Stomach (tissue), 9 donors: ENCODE measurements around the gene HLA-A. TPM values are rescaled to one million over a fixed set of nuclear protein-coding genes. Genes with fewer than 3 reads are reported as not detected.

Experiments
- DNase-seq, 2 donors: peaks; one replicate each; pipeline versions ENCODE4 v3.0.0 to v3.0.0-alpha.2; 2013 to 2019
- H3K27ac ChIP-seq, 5 donors: fragments of 200-600 bp in 4 of 5; sonication (generic) in 4 of 5; one replicate each; pipeline ENCODE4 v1.5.1; 2013 to 2019; ENCODE audit warnings: mild to moderate bottlenecking in 1 of 5, moderate library complexity in 1 of 5
- H3K27me3 ChIP-seq, 3 donors: fragments of 200-600 bp; sonication (generic); one replicate each; pipeline ENCODE4 v1.5.1; 2017 to 2019; ENCODE audit warnings: mixed run types in 1 of 3
- H3K36me3 ChIP-seq, 4 donors: fragments of 200-600 bp; sonication (generic); 1 replicate in 3 of 4; 2 replicates in 1 of 4; pipeline ENCODE4 v1.5.1; 2016 to 2019
- H3K4me1 ChIP-seq, 4 donors: fragments of 200-600 bp; sonication (generic); one replicate each; pipeline ENCODE4 v1.5.1; 2016 to 2019
- H3K4me3 ChIP-seq, 4 donors: fragments of 200-600 bp; sonication (generic) in 3 of 4; one replicate each; pipeline ENCODE4 v1.5.1; 2016 to 2019; ENCODE audit warnings: mild to moderate bottlenecking in 1 of 4
- H3K9me3 ChIP-seq, 4 donors: fragments of 200-600 bp; sonication (generic); one replicate each; pipeline ENCODE4 v1.5.1; 2016 to 2019
- EP300 ChIP-seq: sonication (generic); formaldehyde crosslinking; IDR thresholded peaks from one replicate; pipeline ENCODE4 v1.6.1; 2017; ENCODE audit warnings: antibody characterized with exemption
- POLR2A ChIP-seq, 4 donors: fragments of 450-650 bp; IDR thresholded peaks; one replicate each; pipeline ENCODE4 v1.6.1; 2016; ENCODE audit warnings: antibody characterized with exemption in 4 of 4, control low read depth in 2 of 4, mild to moderate bottlenecking in 1 of 4, moderate library complexity in 1 of 4
- POLR2AphosphoS5 ChIP-seq, 3 donors: sonication (generic); formaldehyde crosslinking; IDR thresholded peaks; one replicate each; pipeline ENCODE4 v1.6.1; 2016; ENCODE audit warnings: antibody characterized with exemption in 3 of 3
- WGBS, 5 donors: extraction: QIAGEN DNeasy Blood & Tissue Kit in 3 of 5; methylation state at CpG; one replicate each; pipeline versions ENCODE4 v1.1.5 to v1.1.7; 2013 to 2018; 5-methylcytosine and 5-hydroxymethylcytosine counted together
- intact Hi-C: fragments of 100-400 bp; cut with DNase I; formaldehyde crosslinking; loops from one replicate; pipeline ENCODE4 v1.15.1; 2023; ENCODE audit warnings: low total_unique reads
- polyA plus RNA-seq, 3 donors: library from polyadenylated mRNA; stranded (reverse); fragments of 200-250 nt; gene quantifications; one replicate each; pipeline ENCODE4 v1.2.3, GENCODE V29; 2013
- total RNA-seq, 5 donors: library from RNA; depleted of rRNA; stranded (reverse); fragments of >200 nt; gene quantifications; one replicate each; pipeline versions ENCODE4 v1.1.0 to v1.2.3, GENCODE V29; 2014 to 2016
- TF ChIP-seq, protein P1 (sequence below), 7 experiments: fragments of 450-650 bp in 4 of 7; fragments of 200-600 bp in 3 of 7; sonication (generic) in 3 of 7; IDR thresholded peaks; one replicate each; pipeline ENCODE4 v1.5.1; 2016 to 2019; ENCODE audit warnings: antibody characterized with exemption in 7 of 7, control low read depth in 2 of 7, mild to moderate bottlenecking in 1 of 7
- donor health status: healthy with polysubstance abuse.
- donor health status: Bipolar disorder and iron deficiency.
- donor health status: healthy.

The HLA-A gene
- total and polyA plus RNA-seq, 8 donors, result 142 to 910 (median 303) TPM

DNA sequence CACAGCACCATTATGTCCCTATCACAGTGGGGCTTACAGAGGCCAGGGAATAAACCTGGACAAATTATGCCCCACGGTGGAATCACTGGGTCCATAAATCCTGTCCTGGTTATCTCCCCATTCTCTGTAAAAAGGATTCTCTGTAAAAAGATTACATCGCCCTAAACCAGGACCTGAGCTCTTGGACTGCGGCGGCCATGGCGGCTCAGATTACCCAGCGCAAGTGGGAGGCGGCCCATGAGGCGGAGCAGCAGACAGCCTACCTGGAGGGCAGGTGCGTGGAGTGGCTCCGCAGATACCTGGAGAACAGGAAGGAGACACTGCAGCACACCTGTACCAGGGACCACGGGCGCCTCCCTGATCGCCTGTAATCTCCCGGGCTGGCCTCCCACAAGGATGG is 8.4 kb upstream of the HLA-A start:
- H3K36me3 ChIP-seq, result no peaks in the 10 kb centered on the region
- no peaks in the 10 kb centered on the region for H3K4me1 ChIP-seq
- intact Hi-C loops, result no loop called here
- no peak overlapping the region for H3K4me3 ChIP-seq
- no peaks in the 10 kb centered on the region for H3K27me3 ChIP-seq
- TF ChIP-seq, protein P1, sequence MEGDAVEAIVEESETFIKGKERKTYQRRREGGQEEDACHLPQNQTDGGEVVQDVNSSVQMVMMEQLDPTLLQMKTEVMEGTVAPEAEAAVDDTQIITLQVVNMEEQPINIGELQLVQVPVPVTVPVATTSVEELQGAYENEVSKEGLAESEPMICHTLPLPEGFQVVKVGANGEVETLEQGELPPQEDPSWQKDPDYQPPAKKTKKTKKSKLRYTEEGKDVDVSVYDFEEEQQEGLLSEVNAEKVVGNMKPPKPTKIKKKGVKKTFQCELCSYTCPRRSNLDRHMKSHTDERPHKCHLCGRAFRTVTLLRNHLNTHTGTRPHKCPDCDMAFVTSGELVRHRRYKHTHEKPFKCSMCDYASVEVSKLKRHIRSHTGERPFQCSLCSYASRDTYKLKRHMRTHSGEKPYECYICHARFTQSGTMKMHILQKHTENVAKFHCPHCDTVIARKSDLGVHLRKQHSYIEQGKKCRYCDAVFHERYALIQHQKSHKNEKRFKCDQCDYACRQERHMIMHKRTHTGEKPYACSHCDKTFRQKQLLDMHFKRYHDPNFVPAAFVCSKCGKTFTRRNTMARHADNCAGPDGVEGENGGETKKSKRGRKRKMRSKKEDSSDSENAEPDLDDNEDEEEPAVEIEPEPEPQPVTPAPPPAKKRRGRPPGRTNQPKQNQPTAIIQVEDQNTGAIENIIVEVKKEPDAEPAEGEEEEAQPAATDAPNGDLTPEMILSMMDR (IDR thresholded peaks at IDR 0.05), result no peak
- TF ChIP-seq POLR2AphosphoS5 (IDR thresholded peaks at IDR 0.05) (no peak), EP300 (no peak), POLR2A (IDR thresholded peaks at IDR 0.05) (no peak)
- WGBS, 5 donors, result 76 to 95% (median 92%) methylated on average over 5 to 14 of the region's 14 CpGs; no CpG with 5 or more reads in 1 of the 5 donors
- no peak overlapping the region for H3K27ac ChIP-seq
- H3K9me3 ChIP-seq, result no peaks in the 10 kb centered on the region
- no peak for DNase-seq

DNA sequence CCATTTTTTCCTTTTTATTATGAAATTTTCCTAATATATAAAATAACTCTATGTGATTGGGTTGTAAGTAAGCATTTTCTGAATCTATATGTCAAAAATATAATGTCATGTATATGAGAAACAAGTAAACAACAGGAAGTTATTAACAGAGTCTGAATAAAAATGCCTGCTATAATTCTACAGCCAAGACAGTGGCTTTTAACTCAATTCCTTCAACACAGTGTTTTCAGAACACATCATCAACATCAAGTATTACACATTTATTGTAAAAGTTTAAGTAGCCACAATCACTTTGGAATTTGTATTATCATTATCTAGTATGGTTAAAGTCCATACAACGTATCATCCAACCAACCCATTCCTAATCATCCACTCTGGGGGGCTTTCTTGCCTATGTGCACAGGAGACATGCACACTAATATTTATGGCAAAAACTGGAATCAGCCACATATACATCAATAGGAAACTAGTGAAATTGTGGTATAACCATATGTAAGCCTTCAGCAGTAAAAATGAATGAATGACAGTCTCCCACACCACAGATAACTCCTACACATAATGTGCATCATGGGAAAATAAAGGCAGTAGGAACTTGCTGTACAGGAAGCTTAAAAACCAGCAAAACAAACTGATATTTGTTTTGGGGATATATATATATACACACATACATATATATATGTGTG is 6.9 kb upstream of the HLA-A start:
- H3K4me1 ChIP-seq, result no peaks in the 10 kb centered on the region
- no peak overlapping the region for H3K4me3 ChIP-seq
- TF ChIP-seq EP300 (no peak), POLR2AphosphoS5 (IDR thresholded peaks at IDR 0.05) (no peak), POLR2A (IDR thresholded peaks at IDR 0.05) (no peak)
- TF ChIP-seq, protein P1 (IDR thresholded peaks at IDR 0.05), result no peak
- no peak for DNase-seq
- H3K9me3 ChIP-seq, result no peaks in the 10 kb centered on the region
- WGBS, 5 donors, result 0 to 71% (median 14%) methylated on average over 1 of the region's 1 CpG; no CpG with 5 or more reads in 1 of the 5 donors
- intact Hi-C loops, result no loop called here
- no peaks in the 10 kb centered on the region for H3K27me3 ChIP-seq
- no peak overlapping the region for H3K27ac ChIP-seq
- H3K36me3 ChIP-seq, result no peaks in the 10 kb centered on the region

DNA sequence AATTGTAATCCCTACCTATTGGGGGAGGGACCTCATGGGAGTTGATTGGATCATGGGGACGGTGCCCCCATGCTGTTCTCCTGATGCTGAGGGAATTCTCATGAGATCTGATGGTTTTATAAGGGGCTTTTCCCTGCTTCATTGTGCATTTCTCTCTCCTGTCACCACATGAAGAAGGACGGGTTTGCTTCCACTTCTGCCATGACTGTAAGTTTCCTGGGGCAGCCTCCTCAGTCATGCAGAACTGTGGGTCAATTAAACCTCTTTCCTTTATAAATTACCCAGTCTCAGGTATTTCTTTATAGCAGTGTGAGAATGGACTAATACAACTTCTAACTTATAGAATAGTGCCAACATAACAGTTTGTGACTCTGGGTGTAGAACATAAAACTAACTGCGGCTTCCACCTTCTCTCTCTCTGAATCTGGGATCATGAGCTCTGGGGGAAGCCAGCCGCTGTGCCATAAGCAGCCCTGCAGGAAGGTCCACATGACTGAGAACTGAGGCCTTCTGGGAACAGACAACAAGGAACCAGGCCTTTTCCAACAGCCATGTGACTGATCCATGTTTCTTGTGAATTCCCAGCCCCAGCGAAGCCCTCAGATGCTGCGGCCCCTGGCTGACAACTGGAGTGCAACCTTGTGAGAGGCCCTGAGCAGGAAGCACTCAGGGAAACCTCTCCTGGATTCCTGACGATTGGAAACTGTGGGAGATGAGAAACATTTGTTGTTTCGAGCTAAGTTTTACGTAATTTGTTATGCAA is 3.4 kb upstream of the HLA-A start:
- intact Hi-C loops, result no loop called here
- H3K4me1 ChIP-seq, result peaks cover 0 to 5% (median 2%) of the 10 kb centered on the region in 4 donors
- 37 to 87% (median 63%) methylated on average over 9 of the region's 9 CpGs for WGBS, 5 donors

DNA sequence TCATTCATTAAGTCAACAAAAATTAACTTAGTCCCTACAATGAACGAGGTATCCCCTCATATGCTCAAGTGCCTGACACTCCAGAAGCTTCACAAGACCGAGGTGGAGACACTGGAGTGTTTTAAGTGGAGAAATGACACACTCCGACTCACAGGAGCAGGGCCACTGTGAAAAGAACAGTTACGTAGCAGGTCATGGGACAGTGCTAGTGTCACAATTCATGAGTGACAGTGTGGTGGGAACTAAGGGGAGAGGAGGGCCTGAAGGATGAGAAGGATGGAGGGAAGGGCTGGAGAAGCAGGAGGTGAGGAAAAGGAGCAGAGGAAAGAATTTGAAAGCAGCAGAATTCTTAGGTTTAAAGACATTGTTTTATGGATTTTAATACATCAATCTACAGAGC is 1.3 kb upstream of the HLA-A start:
- 20 to 78% (median 49%) methylated on average over 4 of the region's 4 CpGs for WGBS, 5 donors

More for the DNA sequence above, 3.4 kb upstream of the HLA-A start:
- Histone ChIP-seq H3K4me3 (no peak overlapping the region), H3K36me3 (peaks cover 0 to 5% (median under 1%) of the 10 kb centered on the region in 4 donors), H3K9me3 (no peaks in the 10 kb centered on the region), H3K27me3 (no peaks in the 10 kb centered on the region), H3K27ac (no peak overlapping the region)
- TF ChIP-seq POLR2A (IDR thresholded peaks at IDR 0.05) (no peak), EP300 (no peak), POLR2AphosphoS5 (IDR thresholded peaks at IDR 0.05) (no peak)
- TF ChIP-seq, protein P1 (IDR thresholded peaks at IDR 0.05), result no peak
- peak in 1 of 2 donors; percentile 49 for DNase-seq

More for the DNA sequence above, 1.3 kb upstream of the HLA-A start:
- Histone ChIP-seq H3K4me3 (no peak overlapping the region), H3K36me3 (peaks cover 0 to 20% (median 9%) of the 10 kb centered on the region in 4 donors), H3K27ac (peak overlapping the region in 2 of 5 donors; percentile 35 to 93), H3K4me1 (peaks cover 0 to 23% (median 13%) of the 10 kb centered on the region in 4 donors), H3K9me3 (no peaks in the 10 kb centered on the region), H3K27me3 (no peaks in the 10 kb centered on the region)
- TF ChIP-seq EP300 (no peak), POLR2AphosphoS5 (IDR thresholded peaks at IDR 0.05) (no peak), POLR2A (IDR thresholded peaks at IDR 0.05) (no peak)
- TF ChIP-seq, protein P1 (IDR thresholded peaks at IDR 0.05), result no peak
- intact Hi-C loops, result no loop called here
- DNase-seq, result no peak
